Fibroblast of villous mesenchyme (primary cell): ENCODE results near the gene ANXA5. TPM values are rescaled to one million over a fixed set of nuclear protein-coding genes. Genes with fewer than 3 reads are reported as not detected.

ENCODE experiments used
- DNase-seq: peaks from one replicate; pipeline ENCODE4 v3.0.0-alpha.2; 2010; ENCODE audit warnings: low read depth
- H3K4me3 ChIP-seq: 2 replicates; pipeline ENCODE4 v1.5.1; 2011; ENCODE audit warnings: low read depth, mild to moderate bottlenecking, low read length
- CTCF ChIP-seq: IDR thresholded peaks from 2 replicates; pipeline ENCODE4 v1.5.1; 2012; ENCODE audit warnings: low read depth, mild to moderate bottlenecking, low read length; ENCODE audit not compliant: insufficient read depth
- total RNA-seq: library from RNA; depleted of rRNA; stranded (reverse); fragments of >200 nt; gene quantifications from 2 replicates; pipeline ENCODE4 v1.2.3, GENCODE V29; 2012

ANXA5 gene
- total RNA-seq, 1 donor, result 939 TPM

- DNase-seq, result no peak
- no peak for TF ChIP-seq CTCF
- H3K4me3 ChIP-seq, result no peak overlapping the region
Observed at GRCh38 chr4:121684016-121684415, 12.8 kb downstream of the ANXA5 start.

- no peak overlapping the region for H3K4me3 ChIP-seq
- no peak for TF ChIP-seq CTCF
- DNase-seq, result no peak
Observed at GRCh38 chr4:121680571-121680970, 16.2 kb downstream of the ANXA5 start.

- TF ChIP-seq CTCF, result no peak
- no peak for DNase-seq
- H3K4me3 ChIP-seq, result no peak overlapping the region
Observed at GRCh38 chr4:121679951-121680350, 16.8 kb downstream of the ANXA5 start.

- no peak overlapping the region for H3K4me3 ChIP-seq
- TF ChIP-seq CTCF, result no peak
- no peak for DNase-seq
Observed at GRCh38 chr4:121679267-121679666, 17.5 kb downstream of the ANXA5 start.

GRCh38 chr4:121677524-121677923 lies 19.3 kb downstream of the ANXA5 start:
- no peak for TF ChIP-seq CTCF
- H3K4me3 ChIP-seq, result no peak overlapping the region
- no peak for DNase-seq

GRCh38 chr4:121676345-121677075 lies 20.3 kb downstream of the ANXA5 start:
- no peak for DNase-seq
- H3K4me3 ChIP-seq, result no peak overlapping the region
- TF ChIP-seq CTCF, result no peak

GRCh38 chr4:121675715-121676114 lies 21.1 kb downstream of the ANXA5 start:
- no peak overlapping the region for H3K4me3 ChIP-seq
- TF ChIP-seq CTCF, result peak; percentile 47
- peak; percentile 59 for DNase-seq
